Endothelial cell of hepatic sinusoid (primary cell): Measurements from ENCODE around the gene MCM3AP.

Experiments
- in situ Hi-C: cut with HindIII; loops from 2 replicates; pipeline ENCODE4 v1.10.0; 2017; ENCODE audit warnings: low sequenced_read_pairs

The MCM3AP gene

GRCh38 chr21:46220847-46221246 is 64.6 kb downstream of the MCM3AP start:
- in situ Hi-C loops = no loop called here

- in situ Hi-C loops = no loop called here
Observed at GRCh38 chr21:46220275-46220810, 65.1 kb downstream of the MCM3AP start.

GRCh38 chr21:46219591-46220239 is 65.7 kb downstream of the MCM3AP start:
- in situ Hi-C loops = no loop called here

GRCh38 chr21:46218906-46219590 is 66.4 kb downstream of the MCM3AP start:
- in situ Hi-C loops = no loop called here

GRCh38 chr21:46217511-46218196 is 67.8 kb downstream of the MCM3AP start:
- in situ Hi-C loops = no loop called here

GRCh38 chr21:46216132-46216747 is 69.2 kb downstream of the MCM3AP start:
- in situ Hi-C loops = no loop called here

- in situ Hi-C loops = no loop called here
Observed at GRCh38 chr21:46215436-46216131, 69.8 kb downstream of the MCM3AP start.

- in situ Hi-C loops = no loop called here
Observed at GRCh38 chr21:46214478-46215340, 70.7 kb downstream of the MCM3AP start.

- in situ Hi-C loops = no loop called here
Observed at GRCh38 chr21:46213620-46214286, 71.7 kb downstream of the MCM3AP start.

- in situ Hi-C loops = no loop called here
Observed at GRCh38 chr21:46212721-46213484, 72.5 kb downstream of the MCM3AP start.

GRCh38 chr21:46211786-46212720 is 73.4 kb downstream of the MCM3AP start:
- in situ Hi-C loops = no loop called here

- in situ Hi-C loops = no loop called here
Observed at GRCh38 chr21:46211376-46211775, 74.0 kb downstream of the MCM3AP start.

- in situ Hi-C loops = no loop called here
Observed at GRCh38 chr21:46210378-46211136, 74.9 kb downstream of the MCM3AP start.

GRCh38 chr21:46208761-46209721 is 76.4 kb downstream of the MCM3AP start:
- in situ Hi-C loops = no loop called here

GRCh38 chr21:46207920-46208591 is 77.4 kb downstream of the MCM3AP start:
- in situ Hi-C loops = no loop called here
